Chondrocyte (in vitro differentiated cells): ENCODE data around the gene PLPP4. TPM values are rescaled to one million over a fixed set of nuclear protein-coding genes. Genes with fewer than 3 reads are reported as not detected.

Source experiments
- DNase-seq: peaks from one replicate; pipeline ENCODE4 v3.0.0; 2021; ENCODE audit warnings: mixed read lengths, low spot score
- H3K27ac Mint-ChIP-seq: one replicate; pipeline ENCODE4 v1.8.0; 2021; ENCODE audit warnings: mild to moderate bottlenecking, moderate library complexity, mixed read lengths; ENCODE audit not compliant: unreplicated experiment
- H3K27me3 Mint-ChIP-seq: 2 replicates; pipeline ENCODE4 v1.8.0; 2021; ENCODE audit warnings: low read depth, mixed read lengths
- H3K36me3 Mint-ChIP-seq: 2 replicates; pipeline ENCODE4 v1.8.0; 2021; ENCODE audit warnings: low read depth, mixed read lengths
- H3K4me1 Mint-ChIP-seq: 2 replicates; pipeline ENCODE4 v1.8.0; 2021; ENCODE audit warnings: low read depth, mild to moderate bottlenecking, mixed read lengths
- H3K4me3 Mint-ChIP-seq: one replicate; pipeline ENCODE4 v1.8.0; 2021; ENCODE audit warnings: mild to moderate bottlenecking, moderate library complexity, mixed read lengths; ENCODE audit not compliant: unreplicated experiment
- H3K9me3 Mint-ChIP-seq: 2 replicates; pipeline ENCODE4 v1.8.0; 2021; ENCODE audit warnings: low read depth, mixed read lengths
- CTCF ChIP-seq: fragments of 200-600 bp; sonication (generic); IDR thresholded peaks from 2 replicates; pipeline ENCODE4 v1.5.0; 2021; ENCODE audit warnings: antibody characterized with exemption, mild to moderate bottlenecking, moderate library complexity
- long read RNA-seq: library from polyadenylated mRNA; stranded (forward); transcript quantifications from one replicate; pipeline ENCODE4 v2.0.0, GENCODE V29; 2021
- total RNA-seq: library from RNA; stranded (reverse); gene quantifications from 3 replicates; pipeline ENCODE4 v1.2.1, GENCODE V29; 2021

The PLPP4 gene
- 2.8 to 11.6 TPM (median 3.0 TPM) in 3 replicates for total RNA-seq
- long read RNA-seq, transcript PLPP4-202 (7 exons, 1,521 nt), result major isoform, 6 of 9 reads
- long read RNA-seq, partial matches to known transcripts, result 0 of 9 reads
- long read RNA-seq, other reads (novel, unspliced or antisense), result 3 of 9 reads

DNA sequence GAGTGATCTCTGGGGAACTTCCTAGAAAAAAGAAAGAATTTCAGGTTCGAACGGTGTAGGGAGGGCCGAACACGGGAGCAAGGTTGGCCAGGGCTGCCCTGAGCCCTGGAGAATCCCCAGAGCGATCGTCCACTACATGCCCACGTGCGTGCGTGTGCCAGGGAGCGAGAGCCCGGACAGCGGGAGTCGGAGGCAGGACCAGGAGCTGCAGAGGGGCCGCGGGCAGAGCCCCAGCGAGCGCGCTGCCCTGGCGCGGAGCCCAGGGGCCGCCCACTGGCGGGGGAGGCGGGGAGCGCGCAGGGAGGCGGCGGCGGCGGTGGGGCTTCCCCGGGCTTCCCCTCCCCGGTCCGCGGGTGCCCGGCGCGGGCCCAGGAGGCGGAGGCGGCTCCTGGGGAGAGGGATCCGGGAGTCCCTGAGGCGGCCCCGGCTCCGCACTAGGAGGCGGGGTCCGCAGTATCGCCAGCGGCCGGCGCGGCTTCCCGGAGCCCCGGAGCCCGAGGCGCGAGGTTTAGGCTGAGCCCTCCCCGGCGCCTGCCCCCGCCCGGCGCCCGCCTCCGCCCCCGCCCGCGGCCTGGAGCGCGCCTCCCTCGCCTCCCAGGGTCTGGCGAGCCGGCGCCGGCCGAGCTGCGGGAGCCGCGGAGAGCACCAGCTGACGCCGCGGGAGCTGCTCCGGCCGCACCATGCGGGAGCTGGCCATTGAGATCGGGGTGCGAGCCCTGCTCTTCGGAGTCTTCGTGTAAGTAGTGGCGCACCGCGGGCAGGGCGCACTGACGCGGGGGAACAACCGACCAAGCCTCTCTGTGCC, at the start of gene PLPP4:
TSS of gene PLPP4 (plus strand) at position 602 of the 805 bp plus-strand sequence. CDS start at position 681, 79 bp downstream.
- no peak for TF ChIP-seq CTCF
- Mint-ChIP-seq H3K27me3 (peaks cover 35% of the 10 kb centered on the region), H3K9me3 (no peaks in the 10 kb centered on the region), H3K36me3 (no peaks in the 10 kb centered on the region), H3K27ac (no peak within 1 kb of the TSS), H3K4me3 (peak within 1 kb of the TSS; percentile 79), H3K4me1 (peaks cover 27% of the 10 kb centered on the region)
- no peak for DNase-seq

DNA sequence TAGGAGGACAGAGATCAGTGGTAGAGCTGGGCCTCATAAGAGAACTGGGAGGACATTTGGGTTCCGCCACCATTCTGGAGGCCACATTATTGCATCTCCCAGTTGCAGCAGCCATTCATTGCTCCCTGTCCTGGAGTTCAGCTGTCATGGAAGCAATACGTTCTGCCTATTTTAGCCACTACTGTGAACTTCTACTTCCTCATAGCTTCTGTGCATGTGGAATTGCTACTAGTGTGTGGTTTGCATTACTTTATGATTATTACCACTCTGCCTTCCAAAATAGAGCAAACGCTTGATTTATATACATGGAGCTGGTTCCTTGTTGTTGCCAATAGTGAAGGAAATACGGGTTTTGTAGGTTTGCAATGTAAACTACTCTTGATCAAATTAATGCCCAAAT, 47.2 kb upstream of the PLPP4 start:
- H3K9me3 Mint-ChIP-seq, result peaks cover 3% of the 10 kb centered on the region
- no peak for TF ChIP-seq CTCF
- H3K36me3 Mint-ChIP-seq, result no peaks in the 10 kb centered on the region
- H3K27ac Mint-ChIP-seq, result no peak overlapping the region
- peaks cover 4% of the 10 kb centered on the region for H3K27me3 Mint-ChIP-seq
- DNase-seq, result no peak
- peaks cover 3% of the 10 kb centered on the region for H3K4me1 Mint-ChIP-seq
- H3K4me3 Mint-ChIP-seq, result no peak overlapping the region

GRCh38 chr10:120414946-120415345, 42.1 kb upstream of the PLPP4 start:
- DNase-seq, result no peak
- no peaks in the 10 kb centered on the region for H3K36me3 Mint-ChIP-seq
- H3K9me3 Mint-ChIP-seq, result no peaks in the 10 kb centered on the region
- no peak overlapping the region for H3K27ac Mint-ChIP-seq
- H3K4me1 Mint-ChIP-seq, result peaks cover 16% of the 10 kb centered on the region
- no peaks in the 10 kb centered on the region for H3K27me3 Mint-ChIP-seq
- H3K4me3 Mint-ChIP-seq, result no peak overlapping the region
- no peak for TF ChIP-seq CTCF

GRCh38 chr10:120415709-120416330, 41.2 kb upstream of the PLPP4 start:
- no peak for DNase-seq

More at GRCh38 chr10:120415709-120416330, 41.2 kb upstream of the PLPP4 start:
- Mint-ChIP-seq H3K4me3 (no peak overlapping the region), H3K4me1 (peaks cover 16% of the 10 kb centered on the region), H3K27me3 (peaks cover 1% of the 10 kb centered on the region), H3K9me3 (no peaks in the 10 kb centered on the region), H3K27ac (peak overlapping the region; percentile 55), H3K36me3 (no peaks in the 10 kb centered on the region)
- no peak for TF ChIP-seq CTCF
